HG03575 (cell line): ENCODE data around the gene GID4.

Experiments used
- ATAC-seq: cut with Tn5 transposase; IDR thresholded peaks from one replicate; pipeline ENCODE4 v1.9.1; 2021; ENCODE audit not compliant: unreplicated experiment, insufficient number of reproducible peaks, low FRiP score; ENCODE audit errors: extremely low read depth

GID4 gene

GRCh38 chr17:18014006-18014405 is 25.2 kb upstream of the GID4 start:
- no peak for ATAC-seq

DNA sequence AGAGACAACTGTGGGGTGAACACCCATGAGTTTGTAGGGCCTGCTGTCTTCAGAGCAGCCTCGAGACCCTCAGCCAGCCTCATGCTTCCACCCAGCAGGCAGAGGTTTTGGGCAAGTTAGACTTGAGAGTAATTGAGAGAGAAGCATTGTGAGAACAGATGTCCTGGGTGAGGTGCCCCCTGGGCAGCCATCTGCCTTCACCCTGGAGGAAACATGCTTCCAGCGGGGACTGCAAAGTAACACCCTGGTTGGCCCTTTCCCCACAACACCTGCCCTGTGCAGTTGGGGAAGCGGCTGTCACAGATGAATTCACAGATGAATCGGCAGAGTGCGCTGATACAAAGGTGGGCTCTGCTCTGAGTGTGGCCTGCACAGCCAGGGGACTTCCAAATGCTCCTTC is 23.6 kb upstream of the GID4 start:
- ATAC-seq, result no peak

GRCh38 chr17:18016426-18016825 is 22.8 kb upstream of the GID4 start:
- ATAC-seq, result no peak

DNA sequence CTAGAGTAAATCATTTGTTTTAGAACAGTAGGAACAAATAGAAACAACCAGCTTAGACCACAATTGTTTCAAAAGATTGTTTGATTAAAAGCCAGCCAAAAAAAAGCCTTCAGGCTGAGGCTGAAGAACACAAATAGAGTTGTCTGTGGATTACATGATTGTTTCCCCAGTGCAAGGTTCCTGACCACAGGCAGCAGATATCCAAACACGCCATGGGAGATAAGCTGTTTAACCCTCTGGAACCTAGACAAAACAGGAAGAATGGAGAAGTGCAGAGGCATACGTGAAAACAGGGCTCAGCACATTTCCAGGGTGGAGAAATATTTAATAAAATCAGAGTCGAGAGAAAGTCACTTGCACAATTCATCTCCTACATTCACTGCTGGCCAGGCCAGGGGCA is 21.2 kb upstream of the GID4 start:
- no peak for ATAC-seq

- no peak for ATAC-seq
Observed at GRCh38 chr17:18018411-18018921, 20.7 kb upstream of the GID4 start.

- no peak for ATAC-seq
Observed at GRCh38 chr17:18019838-18020154, 19.4 kb upstream of the GID4 start.

GRCh38 chr17:18020971-18021370 is 18.2 kb upstream of the GID4 start:
- no peak for ATAC-seq

DNA sequence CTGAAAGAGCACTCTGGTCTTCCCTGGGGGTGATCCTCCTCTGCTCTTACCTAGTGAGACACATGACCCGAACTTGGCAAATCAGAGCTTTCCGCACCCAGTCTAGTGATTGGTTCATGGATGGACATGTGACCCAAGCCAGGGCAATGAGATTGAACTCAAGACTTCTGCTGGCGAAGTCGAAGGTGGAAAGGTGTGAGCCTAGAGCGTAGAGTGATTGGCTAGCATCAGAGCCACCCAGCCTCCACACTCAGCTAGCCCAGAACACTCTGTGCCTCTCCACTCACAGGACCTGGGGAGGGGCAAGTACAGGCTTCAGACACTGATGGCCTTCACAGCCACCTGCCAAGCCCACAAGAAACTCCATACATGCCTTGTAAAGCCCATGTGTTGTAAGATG is 17.8 kb upstream of the GID4 start:
- no peak for ATAC-seq

DNA sequence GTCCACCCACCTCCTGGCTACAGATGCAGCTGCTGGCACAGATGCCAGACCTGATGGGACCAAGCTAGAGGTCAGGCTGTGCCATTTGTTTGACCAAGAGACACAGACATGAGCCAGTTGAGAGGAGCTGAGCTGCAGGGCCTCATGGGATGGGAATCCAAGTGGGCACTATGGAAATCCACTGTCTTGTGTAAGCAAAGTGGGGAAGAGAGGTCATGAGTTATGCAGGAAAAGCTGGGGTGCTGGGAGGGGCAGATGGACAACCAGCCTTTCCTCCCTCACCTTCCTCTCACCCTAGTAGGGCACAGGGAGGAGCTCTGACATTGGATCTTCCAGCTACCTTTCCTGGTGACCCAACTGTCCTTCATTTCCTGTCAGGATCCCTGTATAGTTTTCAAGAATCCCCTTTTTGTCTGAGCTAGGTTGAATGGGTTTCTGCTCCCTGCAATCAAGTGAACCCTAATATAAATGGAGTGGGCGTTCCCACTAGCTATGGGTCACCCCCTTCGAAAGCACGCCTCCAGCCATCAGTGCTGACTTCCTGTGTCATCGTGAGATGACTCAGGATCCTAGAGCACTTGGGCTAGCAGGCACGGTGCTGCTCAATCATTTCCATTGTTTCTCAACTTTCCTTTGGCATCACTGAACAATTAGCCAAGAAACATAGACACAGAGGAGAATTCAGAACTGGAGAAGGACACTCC is 13.8 kb upstream of the GID4 start:
- ATAC-seq, result no peak

GRCh38 chr17:18025945-18026776 is 13.0 kb upstream of the GID4 start:
- ATAC-seq, result no peak

GRCh38 chr17:18027280-18027679 is 11.9 kb upstream of the GID4 start:
- ATAC-seq, result no peak

DNA sequence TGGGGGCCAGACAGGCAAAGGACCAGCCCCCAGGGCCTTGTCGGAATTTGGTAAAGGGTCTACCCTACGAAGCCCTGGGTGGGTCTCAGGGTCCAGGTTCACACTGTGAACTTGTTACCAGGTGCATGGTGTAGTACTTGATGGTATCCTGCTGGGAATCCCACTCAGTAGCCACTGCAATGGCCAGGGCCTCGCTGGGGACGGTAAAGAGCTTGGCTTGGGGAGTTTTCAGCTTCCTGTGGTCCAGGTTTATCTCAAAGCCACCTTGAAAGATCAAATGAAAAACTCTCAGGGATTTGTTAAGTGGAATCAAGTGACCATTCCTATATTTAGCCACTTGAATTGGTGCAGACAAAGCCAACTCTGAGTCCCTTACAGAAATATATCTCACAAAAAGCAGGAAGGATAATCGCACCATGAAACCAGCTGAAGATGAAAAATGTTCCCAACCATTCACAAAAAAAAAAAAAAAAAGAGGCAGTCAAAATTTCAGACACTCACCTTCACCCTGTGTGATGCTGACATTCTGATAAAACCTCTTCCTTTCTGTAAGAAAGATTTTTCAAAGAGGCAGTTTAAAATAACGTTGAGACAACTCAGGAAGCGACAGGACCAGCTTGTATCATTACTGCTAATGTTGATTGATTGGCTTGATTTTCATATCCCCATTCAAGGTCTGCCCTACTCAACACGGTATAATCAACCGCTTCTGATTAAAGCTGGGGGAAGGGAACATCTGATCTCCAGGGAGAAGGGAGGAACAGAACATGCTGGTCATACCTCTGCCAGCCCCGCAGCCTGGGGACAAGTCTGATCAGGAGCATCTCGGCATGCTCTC is 10.9 kb upstream of the GID4 start:
- ATAC-seq, result no peak

GRCh38 chr17:18028952-18029540 is 10.2 kb upstream of the GID4 start:
- ATAC-seq, result no peak

DNA sequence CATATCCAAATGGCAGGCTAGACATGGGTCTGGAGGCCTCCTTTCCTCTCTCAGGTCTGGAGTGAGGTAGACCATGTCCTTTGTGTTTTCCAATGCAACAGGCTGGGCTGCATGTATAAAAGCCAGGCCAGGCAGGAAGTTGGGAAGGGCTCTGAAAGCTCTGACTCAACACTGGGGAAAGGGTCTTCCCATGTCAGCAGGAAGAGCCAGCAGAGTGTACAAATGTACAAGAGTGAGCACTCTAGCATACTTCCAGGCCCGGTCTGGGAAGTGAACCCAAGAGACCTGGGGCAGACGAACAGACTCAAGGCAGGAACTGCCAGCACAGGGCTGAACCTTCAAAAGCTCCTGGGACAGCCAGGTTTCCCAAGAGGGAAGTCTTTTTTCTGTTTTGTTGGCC is 7.3 kb upstream of the GID4 start:
- no peak for ATAC-seq

DNA sequence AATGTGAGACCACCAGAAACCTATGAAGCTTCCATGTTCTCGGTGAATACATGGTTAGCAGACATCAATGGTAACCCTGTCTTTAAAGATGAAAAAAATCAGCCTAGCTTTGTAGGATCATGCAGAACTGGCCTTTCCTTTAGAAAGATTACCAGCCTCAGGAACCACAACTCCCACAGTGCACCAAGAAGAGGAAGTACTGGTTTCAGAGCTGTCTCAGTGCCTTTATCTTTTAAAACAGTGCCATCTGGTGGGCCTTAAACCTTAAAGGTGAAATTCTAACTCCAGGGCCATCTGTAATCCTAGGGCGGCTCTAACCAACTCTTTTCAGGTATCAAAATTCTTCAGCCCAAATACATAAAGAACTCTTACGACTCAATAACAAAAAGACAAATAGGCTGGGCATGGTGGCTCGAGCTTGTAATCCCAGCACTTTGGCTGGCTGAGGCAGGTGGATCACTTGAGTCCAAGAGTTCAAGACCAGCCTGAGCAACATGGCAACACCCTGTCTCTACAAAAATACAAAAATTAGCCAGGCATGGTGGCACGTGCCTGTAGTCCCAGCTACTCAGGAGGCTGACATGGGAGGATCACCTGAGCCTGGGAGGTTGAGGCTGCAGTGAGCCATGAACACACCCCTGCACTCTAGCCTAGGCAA is 5.6 kb upstream of the GID4 start:
- ATAC-seq, result no peak

GRCh38 chr17:18035704-18036103 is 3.5 kb upstream of the GID4 start:
- ATAC-seq, result no peak

- ATAC-seq, result no peak
Observed at GRCh38 chr17:18037486-18037885, 1.7 kb upstream of the GID4 start.

- no peak for ATAC-seq
Observed at GRCh38 chr17:18038149-18038850, 908 bp upstream of the GID4 start.
